T-helper 1 cell treated with Interleukin-12 subunit alpha and Interleukin-12 subunit beta and Interleukin-4 antibody, amounts not matched to agents 30 ng/mL and 1 ng/mL, for 36 hours (primary cell): Measurements from ENCODE around the gene MAP3K20. TPM values are rescaled to one million over a fixed set of nuclear protein-coding genes. Genes with fewer than 3 reads are reported as not detected.

Source experiments
- intact Hi-C: fragments of 100-400 bp; cut with micrococcal nuclease; formaldehyde crosslinking; loops from one replicate; pipeline ENCODE4 v1.15.1; 2024
- total RNA-seq: library from RNA; stranded (reverse); gene quantifications from 2 replicates; pipeline ENCODE4 v1.2.3, GENCODE V29; 2022

MAP3K20 gene
- total RNA-seq, 1 donor from 2014 or later: 16.8 TPM

GRCh38 chr2:173223871-173224270, 148.2 kb downstream of the MAP3K20 start:
- intact Hi-C loops: no loop called here

- intact Hi-C loops: no loop called here
Measured at GRCh38 chr2:173226899-173227698, 151.5 kb downstream of the MAP3K20 start.

GRCh38 chr2:173229086-173229485, 153.4 kb downstream of the MAP3K20 start:
- intact Hi-C loops: no loop called here

- intact Hi-C loops: no loop called here
Measured at GRCh38 chr2:173230181-173230580, 154.5 kb downstream of the MAP3K20 start.

- intact Hi-C loops: no loop called here
Measured at GRCh38 chr2:173231042-173231441, 155.4 kb downstream of the MAP3K20 start.

DNA sequence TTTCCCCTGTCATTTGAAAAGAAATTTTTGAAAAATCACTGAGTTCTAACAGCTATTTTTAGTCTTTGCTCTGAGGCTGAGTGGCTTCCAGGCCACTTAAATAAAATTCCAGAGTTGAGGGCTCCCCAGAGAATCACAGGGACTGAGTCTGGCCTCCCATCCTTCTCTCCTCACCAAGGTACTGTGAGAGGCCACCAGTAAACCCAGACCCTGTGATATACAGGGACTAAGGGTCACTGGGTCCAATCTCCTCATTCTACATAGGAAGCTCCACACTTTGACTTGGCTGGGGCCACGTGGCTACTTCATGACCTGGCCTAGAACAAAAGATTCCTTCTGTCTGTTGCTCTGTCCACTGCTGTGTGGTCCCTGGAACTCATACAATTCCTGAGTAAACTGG, 155.8 kb downstream of the MAP3K20 start:
- intact Hi-C loops: no loop called here

DNA sequence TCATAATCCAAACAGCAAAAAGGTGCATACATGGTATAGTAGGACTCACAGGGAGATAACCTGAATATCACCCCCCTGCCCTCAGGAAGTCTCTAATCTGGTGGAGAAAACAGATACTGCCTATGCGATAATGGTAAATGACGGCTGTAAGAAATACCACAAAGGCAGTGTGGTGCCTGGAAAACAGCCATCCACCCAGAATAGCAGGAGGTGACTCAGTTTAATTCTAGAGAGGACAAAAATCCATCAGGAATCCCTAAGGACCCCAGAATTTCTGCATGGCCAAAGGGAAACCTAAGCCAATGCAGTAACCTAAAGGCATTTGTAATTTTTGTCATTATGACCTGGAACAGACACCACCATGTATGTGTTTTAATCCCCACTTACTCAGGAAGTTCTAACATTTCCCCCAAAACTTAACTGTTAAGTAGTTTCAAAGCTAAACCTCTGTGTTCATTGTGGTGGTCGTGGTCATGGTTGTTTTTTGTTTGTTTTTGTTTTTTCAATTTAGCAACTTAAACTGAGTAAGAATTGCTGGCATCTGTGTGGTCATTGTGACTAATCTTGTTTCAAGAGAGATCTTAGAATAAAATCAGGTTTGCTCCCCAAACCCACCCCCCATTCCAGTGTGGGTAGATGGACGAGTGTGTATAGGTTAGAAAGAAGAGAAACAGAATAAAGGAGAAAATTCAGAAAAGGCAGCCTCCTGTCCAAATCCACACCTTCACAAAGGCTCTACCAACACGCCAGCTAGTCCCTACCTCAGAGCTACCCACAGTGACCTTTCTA, 157.5 kb downstream of the MAP3K20 start:
- intact Hi-C loops: loop anchor here (1.0 kb wide), 1 partner anchor 121 kb away; the partner anchor contains the start of gene CDCA7

GRCh38 chr2:173235947-173236803, 160.5 kb downstream of the MAP3K20 start:
- intact Hi-C loops: no loop called here

DNA sequence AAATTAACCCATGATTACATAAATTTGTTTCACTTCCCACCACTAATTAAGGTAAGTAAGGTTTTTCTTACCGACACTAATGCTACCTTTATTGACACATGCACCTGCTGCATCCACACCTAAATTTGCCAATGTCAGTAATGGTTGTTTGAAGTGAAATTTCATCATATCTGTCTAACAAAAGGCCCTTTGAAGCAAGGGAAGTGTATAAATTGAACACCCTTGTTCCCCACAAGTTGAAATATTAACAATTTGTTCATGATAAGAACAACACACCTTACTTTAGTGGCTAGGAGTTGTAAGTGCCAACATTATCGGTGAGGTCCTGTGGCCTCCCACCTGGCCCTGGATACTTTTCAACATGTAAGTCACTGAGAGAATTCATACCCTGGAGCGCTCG, 162.7 kb downstream of the MAP3K20 start:
- intact Hi-C loops: no loop called here

DNA sequence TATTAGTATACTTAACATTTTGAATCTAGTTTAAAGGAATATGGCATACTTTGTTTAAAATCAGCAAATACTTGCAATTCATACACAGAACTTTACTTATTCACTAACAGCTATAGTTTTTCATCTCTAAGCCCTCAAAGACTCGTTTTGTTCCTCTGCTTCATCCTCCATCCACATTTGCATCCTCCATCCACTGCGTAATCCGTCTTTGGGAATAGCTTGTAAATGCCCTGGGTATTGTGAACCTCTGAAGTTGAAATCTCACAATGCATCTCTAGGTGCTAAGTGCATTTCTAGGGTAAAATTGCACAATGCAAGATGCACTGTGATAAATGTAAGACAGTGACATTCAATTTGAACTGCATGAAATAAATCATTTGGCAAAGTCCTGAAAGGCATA, 163.2 kb downstream of the MAP3K20 start:
- intact Hi-C loops: no loop called here

DNA sequence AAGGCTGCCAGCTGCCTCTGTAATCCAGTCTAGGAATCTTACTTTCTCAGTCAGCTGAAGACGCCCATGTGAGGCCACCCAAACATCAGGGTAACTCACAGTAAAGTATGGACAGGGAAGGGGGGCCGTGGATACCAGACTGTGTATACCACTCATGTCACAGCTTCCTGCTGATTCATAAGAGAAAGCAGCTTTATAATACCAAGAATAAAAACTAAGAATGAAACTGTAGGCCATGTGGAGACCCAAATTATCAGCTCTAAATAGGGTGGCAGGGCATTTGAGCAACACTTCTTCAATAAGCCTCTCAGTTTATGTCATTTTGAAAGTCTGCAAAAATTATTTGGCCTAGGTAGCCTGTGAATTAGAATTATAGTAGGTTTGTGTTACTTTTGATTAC, 164.0 kb downstream of the MAP3K20 start:
- intact Hi-C loops: no loop called here

- intact Hi-C loops: no loop called here
Measured at GRCh38 chr2:173240083-173240482, 164.4 kb downstream of the MAP3K20 start.

DNA sequence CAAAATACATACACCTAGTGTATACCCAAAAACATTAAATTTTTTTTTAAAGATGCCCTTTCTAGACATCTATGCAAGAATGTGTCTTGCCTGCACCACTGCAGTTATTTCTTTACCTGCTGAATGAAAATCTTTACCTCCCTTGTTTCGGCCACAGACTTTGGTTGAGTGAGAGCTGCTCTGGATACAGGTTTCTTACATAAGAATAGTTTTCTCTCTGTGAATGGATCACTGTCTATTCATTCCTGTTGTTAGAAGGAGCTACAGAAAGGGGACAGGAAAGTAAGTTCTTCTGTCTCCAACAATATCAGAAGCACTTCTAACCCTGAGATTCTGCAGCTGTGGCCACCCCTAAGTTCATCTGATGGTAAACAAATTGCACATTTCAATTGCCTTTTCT, 166.0 kb downstream of the MAP3K20 start:
- intact Hi-C loops: no loop called here

- intact Hi-C loops: no loop called here
Measured at GRCh38 chr2:173247156-173247555, 171.5 kb downstream of the MAP3K20 start.

- intact Hi-C loops: no loop called here
Measured at GRCh38 chr2:173248381-173248780, 172.7 kb downstream of the MAP3K20 start.

- intact Hi-C loops: no loop called here
Measured at GRCh38 chr2:173249661-173250641, 174.3 kb downstream of the MAP3K20 start.

- intact Hi-C loops: no loop called here
Measured at GRCh38 chr2:173251225-173251624, 175.6 kb downstream of the MAP3K20 start.

- intact Hi-C loops: no loop called here
Measured at GRCh38 chr2:173252581-173252980, 176.9 kb downstream of the MAP3K20 start.

GRCh38 chr2:173254659-173255058, 179.0 kb downstream of the MAP3K20 start:
- intact Hi-C loops: no loop called here

- intact Hi-C loops: no loop called here
Measured at GRCh38 chr2:173258701-173259100, 183.1 kb downstream of the MAP3K20 start.
